ENCODE measurements around the gene CCT8. TPM values are rescaled to one million over a fixed set of nuclear protein-coding genes. Genes with fewer than 3 reads are reported as not detected.

The CCT8 gene
- total RNA-seq, 1 donor from 2014 or later: 179 TPM

GRCh38 chr21:29114765-29115500 lies 41.5 kb upstream of the CCT8 start:
- ChIA-PET CTCF (interaction anchor here (1.4 kb wide), 1 partner anchor 257 kb away, joined by 3 read pairs; no protein-coding TSS in a partner anchor), POLR2A (no interaction called here)
- no peaks in the 10 kb centered on the region for H3K27me3 Mint-ChIP-seq
- no peaks in the 10 kb centered on the region for H3K9me3 Mint-ChIP-seq
- no peak overlapping the region for H3K4me3 Mint-ChIP-seq
- no peak for DNase-seq
- peaks cover 10% of the 10 kb centered on the region for H3K4me1 Mint-ChIP-seq
- no peak for ATAC-seq (ENCODE audit: low read depth)
- no peak overlapping the region for H3K27ac Mint-ChIP-seq
- TF ChIP-seq CTCF (IDR thresholded peaks at IDR 0.05): no peak
- intact Hi-C loops (cut with micrococcal nuclease): loop anchor here (5.0 kb wide), 1 partner anchor 32 kb away; no protein-coding TSS in a partner anchor
- H3K36me3 Mint-ChIP-seq (ENCODE audit: low read depth): peaks cover 11% of the 10 kb centered on the region

DNA sequence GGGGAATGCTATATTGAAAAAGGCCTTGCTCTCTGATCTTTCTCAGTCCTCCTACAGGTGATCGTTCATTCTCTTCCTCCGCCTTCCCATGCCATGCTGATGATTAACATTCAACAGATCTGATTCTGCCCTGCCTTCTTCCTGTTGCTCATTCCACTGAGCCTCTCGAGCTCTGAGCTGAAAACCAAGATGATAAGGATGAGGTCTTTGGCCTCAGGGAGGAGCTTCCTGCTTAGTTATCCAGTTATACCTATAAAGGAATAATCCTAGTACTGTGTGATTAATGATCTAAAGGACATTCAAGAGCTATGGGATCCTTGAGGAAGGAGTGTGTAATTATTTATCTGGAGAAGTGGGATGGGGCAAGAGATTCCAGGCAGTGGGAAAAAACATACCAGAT lies 31.8 kb upstream of the CCT8 start:
- DNase-seq: no peak
- peaks cover 13% of the 10 kb centered on the region for H3K36me3 Mint-ChIP-seq (ENCODE audit: low read depth)
- no peak for TF ChIP-seq CTCF (IDR thresholded peaks at IDR 0.05)

GRCh38 chr21:29104239-29104708 lies 30.8 kb upstream of the CCT8 start:
- Mint-ChIP-seq H3K9me3 (no peaks in the 10 kb centered on the region), H3K4me1 (peaks cover 11% of the 10 kb centered on the region), H3K4me3 (no peak overlapping the region), H3K27me3 (no peaks in the 10 kb centered on the region), H3K36me3 (ENCODE audit: low read depth) (peaks cover 15% of the 10 kb centered on the region), H3K27ac (no peak overlapping the region)
- CTCF ChIA-PET: interaction anchor here (2.3 kb wide), 1 partner anchor 267 kb away, joined by 8 read pairs; no protein-coding TSS in a partner anchor
- POLR2A ChIA-PET: no interaction called here
- DNase-seq (no peak), ATAC-seq (ENCODE audit: low read depth) (no peak)
- TF ChIP-seq CTCF (IDR thresholded peaks at IDR 0.05): no peak
- intact Hi-C loops (cut with micrococcal nuclease): no loop called here

More for the DNA sequence above, 31.8 kb upstream of the CCT8 start:
- H3K27me3 Mint-ChIP-seq: no peaks in the 10 kb centered on the region
- intact Hi-C loops (cut with micrococcal nuclease): no loop called here
- no peak overlapping the region for H3K4me3 Mint-ChIP-seq
- no peak for ATAC-seq (ENCODE audit: low read depth)
- CTCF ChIA-PET: interaction anchor here (2.3 kb wide), 1 partner anchor 266 kb away, joined by 8 read pairs; no protein-coding TSS in a partner anchor
- no peaks in the 10 kb centered on the region for H3K9me3 Mint-ChIP-seq
- peaks cover 5% of the 10 kb centered on the region for H3K4me1 Mint-ChIP-seq
- POLR2A ChIA-PET: interaction anchor here (0.6 kb wide), 1 partner anchor 289 kb away, joined by 3 read pairs; no protein-coding TSS in a partner anchor
- no peak overlapping the region for H3K27ac Mint-ChIP-seq

- no peak for TF ChIP-seq CTCF (IDR thresholded peaks at IDR 0.05)
Observed at GRCh38 chr21:29102791-29103257, 29.4 kb upstream of the CCT8 start.

DNA sequence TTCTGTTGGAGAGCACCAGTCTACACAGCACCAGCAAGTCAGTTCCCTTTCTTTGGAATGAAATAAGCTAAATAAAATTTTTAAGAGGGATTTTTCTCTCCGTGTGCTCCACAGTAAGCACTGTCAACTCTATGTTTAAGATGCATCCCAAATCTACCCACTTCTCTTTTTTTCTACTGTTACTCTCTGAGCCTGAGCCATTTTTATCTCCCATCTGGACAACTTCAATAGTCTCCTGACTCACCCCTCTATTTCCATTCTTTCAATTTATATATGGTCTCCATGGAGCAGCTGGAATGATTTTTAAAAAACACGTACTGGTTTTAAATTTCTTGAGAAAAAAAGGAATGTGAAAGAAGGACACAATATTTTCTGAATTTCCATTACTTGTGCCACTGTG lies 24.7 kb upstream of the CCT8 start:
- no peak for TF ChIP-seq CTCF (IDR thresholded peaks at IDR 0.05)
- no peaks in the 10 kb centered on the region for H3K27me3 Mint-ChIP-seq
- peak overlapping the region; percentile 79 for H3K27ac Mint-ChIP-seq
- ChIA-PET CTCF (interaction anchor here (1.6 kb wide), 1 partner anchor 26 kb away, joined by 4 read pairs; no protein-coding TSS in a partner anchor), POLR2A (interaction anchor here (0.8 to 1.5 kb wide), 2 partner anchors 24 to 201 kb away, joined by 4 to 5 read pairs; no protein-coding TSS in a partner anchor)
- no peak overlapping the region for H3K4me3 Mint-ChIP-seq
- DNase-seq: no peak
- ATAC-seq (ENCODE audit: low read depth): no peak
- H3K4me1 Mint-ChIP-seq: peaks cover 11% of the 10 kb centered on the region
- H3K9me3 Mint-ChIP-seq: no peaks in the 10 kb centered on the region
- peaks cover 22% of the 10 kb centered on the region for H3K36me3 Mint-ChIP-seq (ENCODE audit: low read depth)
- intact Hi-C loops (cut with micrococcal nuclease): loop anchor here (10.0 kb wide), 1 partner anchor 1987 kb away; no protein-coding TSS in a partner anchor

More at GRCh38 chr21:29102791-29103257, 29.4 kb upstream of the CCT8 start:
- intact Hi-C loops (cut with micrococcal nuclease): no loop called here
- no peak overlapping the region for H3K27ac Mint-ChIP-seq
- H3K9me3 Mint-ChIP-seq: no peaks in the 10 kb centered on the region
- no peaks in the 10 kb centered on the region for H3K27me3 Mint-ChIP-seq
- CTCF ChIA-PET: no interaction called here
- POLR2A ChIA-PET: interaction anchor here (0.7 to 1.1 kb wide), 3 partner anchors 9 to 205 kb away, joined by 3 read pairs; no protein-coding TSS in a partner anchor
- DNase-seq (no peak), ATAC-seq (ENCODE audit: low read depth) (no peak)
- peaks cover 11% of the 10 kb centered on the region for H3K4me1 Mint-ChIP-seq
- H3K36me3 Mint-ChIP-seq (ENCODE audit: low read depth): peaks cover 16% of the 10 kb centered on the region
- H3K4me3 Mint-ChIP-seq: no peak overlapping the region

Data from activated B cell treated with CpG ODN at 0.5 μM for 24 hours (primary cell).